NCI-H2196 (cell line): ENCODE results near the gene SCAPER.

ENCODE experiments used
- DNase-seq: peaks from one replicate; lab custom pipeline; 2025; ENCODE audit not compliant: unreplicated experiment; lab: John Stamatoyannopoulos, UW

The SCAPER gene

GRCh38 chr15:76342382-76343201 is 562.5 kb downstream of the SCAPER start:
- no peak for DNase-seq

- no peak for DNase-seq
Observed at GRCh38 chr15:76342058-76342381, 563.1 kb downstream of the SCAPER start.

DNA sequence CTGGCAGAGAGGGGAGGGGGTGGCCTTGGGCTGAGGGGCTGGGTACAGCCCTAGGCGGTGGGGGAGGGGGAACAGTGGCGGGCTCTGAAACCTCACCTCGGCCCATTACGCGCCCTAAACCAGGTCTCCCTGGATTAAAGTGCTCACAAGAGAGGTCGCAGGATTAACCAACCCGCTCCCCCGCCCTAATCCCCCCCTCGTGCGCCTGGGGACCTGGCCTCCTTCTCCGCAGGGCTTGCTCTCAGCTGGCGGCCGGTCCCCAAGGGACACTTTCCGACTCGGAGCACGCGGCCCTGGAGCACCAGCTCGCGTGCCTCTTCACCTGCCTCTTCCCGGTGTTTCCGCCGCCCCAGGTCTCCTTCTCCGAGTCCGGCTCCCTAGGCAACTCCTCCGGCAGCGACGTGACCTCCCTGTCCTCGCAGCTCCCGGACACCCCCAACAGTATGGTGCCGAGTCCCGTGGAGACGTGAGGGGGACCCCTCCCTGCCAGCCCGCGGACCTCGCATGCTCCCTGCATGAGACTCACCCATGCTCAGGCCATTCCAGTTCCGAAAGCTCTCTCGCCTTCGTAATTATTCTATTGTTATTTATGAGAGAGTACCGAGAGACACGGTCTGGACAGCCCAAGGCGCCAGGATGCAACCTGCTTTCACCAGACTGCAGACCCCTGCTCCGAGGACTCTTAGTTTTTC is 563.6 kb downstream of the SCAPER start:
- DNase-seq = no peak

DNA sequence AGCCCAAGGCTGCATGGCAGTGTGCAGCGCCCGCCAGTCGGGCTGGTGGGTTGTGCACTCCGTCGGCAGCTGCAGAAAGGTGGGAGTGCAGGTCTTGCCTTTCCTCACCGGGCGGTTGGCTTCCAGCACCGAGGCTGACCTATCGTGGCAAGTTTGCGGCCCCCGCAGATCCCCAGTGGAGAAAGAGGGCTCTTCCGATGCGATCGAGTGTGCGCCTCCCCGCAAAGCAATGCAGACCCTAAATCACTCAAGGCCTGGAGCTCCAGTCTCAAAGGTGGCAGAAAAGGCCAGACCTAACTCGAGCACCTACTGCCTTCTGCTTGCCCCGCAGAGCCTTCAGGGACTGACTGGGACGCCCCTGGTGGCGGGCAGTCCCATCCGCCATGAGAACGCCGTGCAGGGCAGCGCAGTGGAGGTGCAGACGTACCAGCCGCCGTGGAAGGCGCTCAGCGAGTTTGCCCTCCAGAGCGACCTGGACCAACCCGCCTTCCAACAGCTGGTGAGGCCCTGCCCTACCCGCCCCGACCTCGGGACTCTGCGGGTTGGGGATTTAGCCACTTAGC is 564.3 kb downstream of the SCAPER start:
- peak; percentile 51 for DNase-seq

GRCh38 chr15:76340198-76340802 is 564.8 kb downstream of the SCAPER start:
- no peak for DNase-seq

- no peak for DNase-seq
Observed at GRCh38 chr15:76339305-76340197, 565.6 kb downstream of the SCAPER start.

GRCh38 chr15:76338486-76339304 is 566.4 kb downstream of the SCAPER start:
- DNase-seq = no peak

DNA sequence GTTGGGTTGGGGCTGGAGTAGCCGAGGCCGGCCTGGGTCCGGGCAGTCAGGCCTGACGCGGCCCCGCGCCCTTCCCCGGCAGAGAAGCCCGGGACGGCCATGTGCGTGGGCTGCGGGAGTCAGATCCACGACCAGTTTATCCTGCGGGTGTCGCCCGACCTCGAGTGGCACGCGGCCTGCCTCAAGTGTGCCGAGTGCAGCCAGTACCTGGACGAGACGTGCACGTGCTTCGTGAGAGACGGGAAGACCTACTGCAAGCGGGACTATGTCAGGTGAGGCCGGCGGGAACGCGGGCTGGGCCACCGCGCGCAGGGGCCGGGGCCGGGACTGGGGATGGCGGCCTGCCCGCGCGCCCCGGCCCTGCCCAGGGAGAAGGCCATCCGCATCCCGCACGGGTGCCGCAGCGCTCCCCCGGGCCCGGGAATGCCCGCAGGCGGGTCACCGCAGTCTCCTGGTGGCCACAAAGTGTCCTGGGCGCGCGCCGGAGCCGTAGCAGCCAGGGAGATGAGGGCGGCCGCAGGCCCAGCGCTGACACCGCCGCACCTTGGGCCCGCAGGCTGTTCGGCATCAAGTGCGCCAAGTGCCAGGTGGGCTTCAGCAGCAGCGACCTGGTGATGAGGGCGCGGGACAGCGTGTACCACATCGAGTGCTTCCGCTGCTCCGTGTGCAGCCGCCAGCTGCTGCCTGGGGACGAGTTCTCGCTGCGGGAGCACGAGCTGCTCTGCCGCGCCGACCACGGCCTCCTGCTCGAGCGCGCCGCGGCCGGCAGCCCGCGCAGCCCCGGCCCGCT is 567.2 kb downstream of the SCAPER start:
- no peak for DNase-seq

- DNase-seq = no peak
Observed at GRCh38 chr15:76337059-76337695, 568.0 kb downstream of the SCAPER start.

GRCh38 chr15:76336254-76337058 is 568.7 kb downstream of the SCAPER start, which contains the start of gene ISL2:
TSS of gene ISL2 (plus strand) at chr15:76336773. CDS start at chr15:76336884, 111 bp downstream.
- no peak for DNase-seq

DNA sequence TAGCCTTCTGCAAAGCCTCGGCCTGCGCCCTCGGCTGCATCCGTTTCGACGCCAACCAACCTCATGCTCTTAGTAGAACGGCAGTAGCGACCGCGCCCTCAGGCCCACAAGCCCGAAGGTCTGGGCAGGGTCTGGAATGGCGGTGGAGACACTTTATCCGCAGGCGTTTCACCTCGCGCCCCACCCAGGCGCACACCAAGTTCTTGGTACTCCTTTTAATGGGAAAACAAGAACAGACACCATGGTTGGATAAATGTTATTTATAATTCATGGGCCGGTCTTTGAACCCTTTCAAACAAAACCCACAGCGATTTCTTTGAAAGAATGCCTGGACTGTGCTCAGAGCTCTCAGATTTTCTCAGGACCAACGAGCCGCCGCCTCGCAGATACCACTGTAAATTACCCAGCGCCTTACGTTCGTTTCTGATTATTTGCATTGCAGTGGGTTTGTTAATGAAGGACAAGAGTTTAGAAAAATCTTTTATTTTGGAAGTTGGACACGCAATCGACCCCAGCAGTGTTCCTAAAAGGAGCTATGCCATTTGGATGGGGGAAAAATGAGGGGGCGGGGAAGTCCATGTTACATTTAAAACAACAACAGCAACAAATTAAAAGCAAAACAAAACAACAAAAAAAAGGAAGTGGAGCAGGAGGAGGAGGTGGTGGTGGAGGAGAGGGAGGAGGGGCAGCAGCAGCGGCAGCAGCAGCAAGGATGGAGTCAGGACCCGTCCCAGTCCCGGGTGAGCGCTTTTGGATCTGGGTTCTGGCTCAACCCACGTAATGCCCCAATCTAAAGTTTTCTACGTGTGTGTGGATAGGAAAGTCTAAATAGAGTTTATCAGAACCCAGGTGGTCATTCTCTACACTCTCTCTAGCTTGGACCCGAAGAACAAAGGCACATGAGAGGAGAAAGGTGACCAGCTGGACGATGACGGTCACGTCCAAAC is 569.6 kb downstream of the SCAPER start:
- no peak for DNase-seq

GRCh38 chr15:76334438-76335306 is 570.5 kb downstream of the SCAPER start:
- DNase-seq = no peak

DNA sequence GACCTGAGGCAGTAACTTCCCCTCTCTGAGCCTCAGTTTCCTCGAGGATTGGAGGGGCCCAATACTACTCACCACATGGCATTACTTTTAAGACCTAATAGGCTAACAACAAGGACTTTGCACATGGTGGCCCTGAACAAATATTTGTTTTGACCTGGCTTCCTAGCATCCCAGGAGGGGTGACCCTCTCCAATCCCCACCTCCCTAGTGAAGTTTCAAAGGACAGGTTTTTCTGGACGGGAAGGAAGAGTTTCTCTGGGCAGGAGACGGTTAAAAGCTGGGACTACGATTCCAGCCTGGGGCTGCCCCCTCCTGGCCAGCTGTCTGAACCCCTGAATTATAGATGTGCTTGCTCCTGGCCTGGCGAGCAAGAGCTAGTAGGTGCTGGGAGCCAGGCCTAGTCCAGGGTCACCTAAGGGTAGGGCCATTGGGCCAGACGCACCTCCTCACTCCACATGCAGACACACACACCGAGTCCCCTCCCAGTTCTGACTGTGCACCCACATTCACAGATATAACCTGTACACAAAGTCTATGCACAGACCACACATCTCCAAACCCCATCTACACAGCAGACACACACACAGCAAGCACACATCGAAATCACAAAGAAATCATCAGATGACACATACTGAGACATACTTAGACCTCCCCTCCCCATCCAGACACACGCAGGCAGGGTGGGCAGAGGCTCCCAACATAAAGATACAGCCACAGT is 571.3 kb downstream of the SCAPER start:
- DNase-seq = no peak

DNA sequence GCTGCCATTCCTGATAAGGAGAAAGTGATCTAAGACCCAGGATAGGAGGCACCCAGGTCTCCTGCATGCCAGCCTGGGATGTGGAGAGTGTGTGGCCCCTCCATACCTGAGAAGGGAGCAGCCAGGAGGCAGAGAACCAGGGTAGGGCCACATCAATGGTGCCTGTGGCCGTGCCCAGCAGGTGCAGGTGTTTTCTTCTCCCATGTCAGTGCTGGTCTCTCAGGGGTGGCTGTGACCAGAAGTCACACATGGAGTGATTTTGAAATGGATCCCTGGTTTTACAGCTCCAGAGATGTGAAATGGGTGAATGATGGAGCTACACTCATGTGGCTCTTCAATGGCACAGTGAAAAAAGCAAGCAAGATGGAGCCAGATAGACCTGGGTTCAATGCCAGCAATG is 571.8 kb downstream of the SCAPER start:
- DNase-seq = no peak

- no peak for DNase-seq
Observed at GRCh38 chr15:76332796-76333195, 572.3 kb downstream of the SCAPER start.
